Breast epithelium (tissue), 3 donors: ENCODE data around the gene TTC23.

Experiments
- CTCF ChIP-seq, 3 donors: fragments of 450-650 bp; IDR thresholded peaks; one replicate each; pipeline ENCODE4 v1.5.1; 2016 to 2017; ENCODE audit warnings: antibody characterized with exemption in 3 of 3, mild to moderate bottlenecking in 3 of 3, moderate library complexity in 3 of 3
- POLR2A ChIP-seq: fragments of 450-650 bp; IDR thresholded peaks from one replicate; pipeline ENCODE4 v1.6.1; 2016; ENCODE audit warnings: antibody characterized with exemption, mild to moderate bottlenecking, moderate library complexity
- POLR2AphosphoS5 ChIP-seq, 3 donors: sonication (generic); formaldehyde crosslinking; IDR thresholded peaks; one replicate each; pipeline ENCODE4 v1.6.1; 2017; ENCODE audit warnings: antibody characterized with exemption in 3 of 3

- TF ChIP-seq CTCF (IDR thresholded peaks at IDR 0.05) (no peak), POLR2AphosphoS5 (IDR thresholded peaks at IDR 0.05) (no peak), POLR2A (no peak)
Measured at GRCh38 chr15:99181545-99181971, 67.8 kb downstream of the TTC23 start.
